Omental fat pad (tissue), 4 donors: Measurements from ENCODE around the gene FUZ. TPM values are rescaled to one million over a fixed set of nuclear protein-coding genes. Genes with fewer than 3 reads are reported as not detected.

Experiments used
- ATAC-seq: fragments of 150-250 bp; one replicate; pipeline ENCODE4 v1.9.1; 2016; ENCODE audit warnings: mild to moderate bottlenecking, moderate library complexity; ENCODE audit not compliant: low FRiP score
- DNase-seq: peaks from one replicate; pipeline ENCODE4 v3.0.0-alpha.2; 2019; ENCODE audit warnings: low spot score
- total RNA-seq, 4 donors: library from RNA; depleted of rRNA; stranded (reverse); fragments of >200 nt; gene quantifications; one replicate each; pipeline ENCODE4 v1.1.0, GENCODE V29; 2016
- TF ChIP-seq, protein P1 (sequence below), 3 donors: fragments of 450-650 bp; IDR thresholded peaks; one replicate each; pipeline ENCODE4 v1.5.1; 2016 to 2017; ENCODE audit warnings: antibody characterized with exemption in 3 of 3, mild to moderate bottlenecking in 3 of 3, moderate library complexity in 2 of 3

The FUZ gene
- total RNA-seq, 4 donors from 2014 or later: 10.2 to 20.3 (median 17.0) TPM

- DNase-seq: no peak
- TF ChIP-seq, protein P1, sequence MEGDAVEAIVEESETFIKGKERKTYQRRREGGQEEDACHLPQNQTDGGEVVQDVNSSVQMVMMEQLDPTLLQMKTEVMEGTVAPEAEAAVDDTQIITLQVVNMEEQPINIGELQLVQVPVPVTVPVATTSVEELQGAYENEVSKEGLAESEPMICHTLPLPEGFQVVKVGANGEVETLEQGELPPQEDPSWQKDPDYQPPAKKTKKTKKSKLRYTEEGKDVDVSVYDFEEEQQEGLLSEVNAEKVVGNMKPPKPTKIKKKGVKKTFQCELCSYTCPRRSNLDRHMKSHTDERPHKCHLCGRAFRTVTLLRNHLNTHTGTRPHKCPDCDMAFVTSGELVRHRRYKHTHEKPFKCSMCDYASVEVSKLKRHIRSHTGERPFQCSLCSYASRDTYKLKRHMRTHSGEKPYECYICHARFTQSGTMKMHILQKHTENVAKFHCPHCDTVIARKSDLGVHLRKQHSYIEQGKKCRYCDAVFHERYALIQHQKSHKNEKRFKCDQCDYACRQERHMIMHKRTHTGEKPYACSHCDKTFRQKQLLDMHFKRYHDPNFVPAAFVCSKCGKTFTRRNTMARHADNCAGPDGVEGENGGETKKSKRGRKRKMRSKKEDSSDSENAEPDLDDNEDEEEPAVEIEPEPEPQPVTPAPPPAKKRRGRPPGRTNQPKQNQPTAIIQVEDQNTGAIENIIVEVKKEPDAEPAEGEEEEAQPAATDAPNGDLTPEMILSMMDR (IDR thresholded peaks at IDR 0.05): no peak
- no peak for ATAC-seq
Observed at GRCh38 chr19:49837425-49837824, 24.3 kb upstream of the FUZ start.

- ATAC-seq (no peak), DNase-seq (no peak)
- TF ChIP-seq, protein P1 (IDR thresholded peaks at IDR 0.05): no peak
Observed at GRCh38 chr19:49837009-49837310, 23.9 kb upstream of the FUZ start.

DNA sequence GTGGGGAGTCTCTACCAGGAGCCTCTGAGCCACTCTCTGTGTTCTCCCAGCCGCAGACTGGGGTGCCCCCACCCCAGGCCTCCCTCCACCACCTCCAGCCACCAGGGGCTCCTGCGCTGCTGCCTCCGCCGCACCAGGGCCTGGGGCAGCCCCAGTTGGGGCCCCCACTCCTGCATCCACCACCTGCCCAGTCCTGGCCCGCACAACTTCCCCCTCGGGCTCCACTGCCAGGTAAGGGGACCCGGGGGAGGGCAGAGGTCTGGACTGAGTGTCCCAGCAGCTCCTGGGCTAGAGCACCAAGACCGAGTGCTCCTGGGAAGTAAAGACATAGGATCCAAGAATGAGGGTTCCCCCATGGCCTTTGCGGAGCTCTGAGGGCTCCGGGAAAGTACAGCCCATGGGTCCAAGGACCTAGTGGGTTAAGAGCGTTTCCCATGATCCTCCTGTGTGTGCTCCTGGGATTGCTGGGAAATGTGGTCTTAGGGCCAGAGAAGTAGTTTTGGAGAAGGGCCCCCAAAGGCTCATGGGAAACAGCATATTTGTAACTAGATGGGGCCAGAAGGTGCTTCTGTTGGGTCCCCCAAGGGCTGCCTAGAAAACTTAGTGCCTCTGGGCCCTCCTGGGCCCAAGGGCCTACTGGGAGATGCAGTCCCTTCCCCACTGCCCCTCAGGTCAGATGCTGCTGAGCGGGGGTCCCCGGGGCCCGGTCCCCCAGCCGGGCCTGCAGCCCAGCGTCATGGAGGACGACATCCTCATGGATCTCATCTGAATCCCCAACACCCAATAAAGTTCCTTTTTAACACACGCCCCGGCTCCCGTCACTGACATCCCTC is 23.3 kb upstream of the FUZ start:
- ATAC-seq (no peak), DNase-seq (no peak)
- TF ChIP-seq, protein P1 (IDR thresholded peaks at IDR 0.05): no peak

DNA sequence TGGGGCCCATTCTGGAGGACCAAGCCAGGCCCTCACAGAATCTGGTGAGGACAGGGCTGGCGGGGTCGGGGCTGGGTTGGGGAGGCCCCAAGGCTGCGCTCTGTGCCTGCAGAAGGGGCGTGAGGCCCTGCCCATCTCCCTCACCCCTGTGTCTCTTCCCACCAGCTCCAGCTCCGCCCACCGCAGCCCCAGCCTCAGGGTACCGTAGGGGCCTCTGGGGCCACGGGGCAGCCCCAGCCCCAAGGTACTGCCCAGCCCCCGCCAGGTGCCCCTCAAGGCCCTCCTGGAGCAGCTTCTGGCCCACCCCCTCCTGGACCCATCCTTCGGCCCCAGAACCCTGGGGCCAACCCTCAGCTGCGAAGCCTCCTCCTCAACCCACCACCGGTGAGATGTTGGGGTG is 22.5 kb upstream of the FUZ start:
- DNase-seq (no peak), ATAC-seq (no peak)
- TF ChIP-seq, protein P1 (IDR thresholded peaks at IDR 0.05): no peak

DNA sequence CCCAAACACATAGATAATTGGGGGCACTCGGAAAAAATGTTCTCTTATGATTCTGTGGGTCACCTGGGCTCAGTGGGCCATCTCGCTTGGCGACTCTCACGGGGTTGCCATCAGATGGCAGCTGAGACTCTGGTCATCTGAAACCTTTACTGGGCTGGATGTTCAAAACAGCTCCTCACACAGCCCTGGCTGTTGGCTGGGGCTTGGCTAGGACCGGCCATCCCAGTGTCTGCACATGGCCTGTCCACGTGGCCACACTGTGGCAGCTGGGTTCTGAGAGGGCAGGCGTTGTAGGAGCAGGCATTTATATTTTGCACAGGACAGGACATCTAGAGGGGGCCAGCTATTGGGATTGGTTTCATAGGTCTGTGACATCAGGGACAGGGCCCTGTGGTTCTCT is 20.5 kb upstream of the FUZ start:
- TF ChIP-seq, protein P1 (IDR thresholded peaks at IDR 0.05): no peak
- no peak for ATAC-seq
- no peak for DNase-seq

DNA sequence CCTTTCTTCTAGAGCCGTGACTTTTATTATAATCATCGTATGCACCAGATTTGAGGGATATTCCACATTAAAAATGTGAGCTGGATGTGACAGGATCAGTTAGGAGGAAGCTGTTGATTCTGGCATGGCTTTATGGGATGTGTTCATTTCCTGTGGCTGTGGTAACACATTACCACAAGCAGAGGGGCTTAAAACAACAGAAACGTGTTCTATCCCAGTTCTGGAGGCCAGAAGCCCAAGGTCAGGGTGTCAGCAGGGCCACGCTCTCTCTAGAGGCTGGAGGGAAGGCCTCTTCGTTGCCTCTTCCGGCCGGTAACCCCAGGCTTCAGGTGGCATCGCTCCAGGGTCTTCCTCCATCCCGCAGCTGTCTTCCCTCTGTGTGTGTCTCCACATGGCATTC is 19.5 kb upstream of the FUZ start:
- no peak for DNase-seq
- TF ChIP-seq, protein P1 (IDR thresholded peaks at IDR 0.05): no peak
- ATAC-seq: no peak

- ATAC-seq: no peak
- TF ChIP-seq, protein P1 (IDR thresholded peaks at IDR 0.05): no peak
- DNase-seq: no peak
Observed at GRCh38 chr19:49831592-49831991, 18.5 kb upstream of the FUZ start.
